ENCODE measurements around the gene SIRT5.

GRCh38 chr6:13638626-13639025, 64.2 kb downstream of the SIRT5 start:
- TF ChIP-seq POLR2A (IDR thresholded peaks at IDR 0.05) = no peak
- TF ChIP-seq, protein P1, sequence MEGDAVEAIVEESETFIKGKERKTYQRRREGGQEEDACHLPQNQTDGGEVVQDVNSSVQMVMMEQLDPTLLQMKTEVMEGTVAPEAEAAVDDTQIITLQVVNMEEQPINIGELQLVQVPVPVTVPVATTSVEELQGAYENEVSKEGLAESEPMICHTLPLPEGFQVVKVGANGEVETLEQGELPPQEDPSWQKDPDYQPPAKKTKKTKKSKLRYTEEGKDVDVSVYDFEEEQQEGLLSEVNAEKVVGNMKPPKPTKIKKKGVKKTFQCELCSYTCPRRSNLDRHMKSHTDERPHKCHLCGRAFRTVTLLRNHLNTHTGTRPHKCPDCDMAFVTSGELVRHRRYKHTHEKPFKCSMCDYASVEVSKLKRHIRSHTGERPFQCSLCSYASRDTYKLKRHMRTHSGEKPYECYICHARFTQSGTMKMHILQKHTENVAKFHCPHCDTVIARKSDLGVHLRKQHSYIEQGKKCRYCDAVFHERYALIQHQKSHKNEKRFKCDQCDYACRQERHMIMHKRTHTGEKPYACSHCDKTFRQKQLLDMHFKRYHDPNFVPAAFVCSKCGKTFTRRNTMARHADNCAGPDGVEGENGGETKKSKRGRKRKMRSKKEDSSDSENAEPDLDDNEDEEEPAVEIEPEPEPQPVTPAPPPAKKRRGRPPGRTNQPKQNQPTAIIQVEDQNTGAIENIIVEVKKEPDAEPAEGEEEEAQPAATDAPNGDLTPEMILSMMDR (IDR thresholded peaks at IDR 0.05) = no peak

Measured in uterus (tissue), 2 donors.